Kidney epithelial cell (primary cell): Measurements from ENCODE around the gene DSC1. TPM values are rescaled to one million over a fixed set of nuclear protein-coding genes. Genes with fewer than 3 reads are reported as not detected.

Source experiments
- DNase-seq: peaks from one replicate; pipeline ENCODE4 v3.0.0-alpha.2; 2010; ENCODE audit warnings: low read depth
- H3K27me3 ChIP-seq: 2 replicates; pipeline ENCODE4 v1.6.0; 2011; ENCODE audit warnings: low read length; ENCODE audit not compliant: control insufficient read depth, insufficient read depth
- H3K36me3 ChIP-seq: 2 replicates; pipeline ENCODE4 v1.5.1; 2011; ENCODE audit warnings: low read length; ENCODE audit not compliant: control insufficient read depth, insufficient read depth
- H3K4me3 ChIP-seq: 2 replicates; pipeline ENCODE4 v1.5.1; 2011; ENCODE audit warnings: low read depth, mild to moderate bottlenecking, control low read depth, low read length
- total RNA-seq: library from RNA; depleted of rRNA; stranded (reverse); fragments of >200 nt; gene quantifications from 2 replicates; pipeline ENCODE4 v1.2.3, GENCODE V29; 2015
- TF ChIP-seq, protein P1 (sequence below): IDR thresholded peaks from 2 replicates; pipeline ENCODE4 v1.5.1; 2011; ENCODE audit warnings: mild to moderate bottlenecking, moderate library complexity, low read length, control low read depth, inconsistent platforms; ENCODE audit not compliant: insufficient read depth, poor library complexity, severe bottlenecking

Gene DSC1
- total RNA-seq, 1 donor from 2014 or later = not detected

DNA sequence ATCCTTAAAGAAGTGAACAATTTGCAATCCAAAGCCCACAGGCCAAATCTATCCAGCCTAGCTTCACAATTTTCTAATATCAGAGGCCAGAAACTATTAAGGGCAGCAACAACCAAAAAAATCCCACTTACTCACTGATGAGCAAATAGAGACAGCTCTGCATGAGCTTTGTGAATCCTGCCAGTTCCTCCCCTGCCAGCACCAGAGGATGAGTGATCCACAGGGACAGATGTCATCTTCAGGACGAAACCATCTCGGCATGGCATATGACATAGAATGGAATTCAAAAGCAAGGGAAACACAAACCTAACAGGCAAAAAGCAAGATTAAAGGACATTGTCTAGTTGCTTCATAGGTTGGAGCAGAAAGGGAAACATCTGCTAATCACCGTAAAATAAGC, 58.2 kb downstream of the DSC1 start:
- DNase-seq = no peak
- Histone ChIP-seq H3K27me3 (no peaks in the 10 kb centered on the region), H3K36me3 (no peaks in the 10 kb centered on the region), H3K4me3 (no peak overlapping the region)
- TF ChIP-seq, protein P1, sequence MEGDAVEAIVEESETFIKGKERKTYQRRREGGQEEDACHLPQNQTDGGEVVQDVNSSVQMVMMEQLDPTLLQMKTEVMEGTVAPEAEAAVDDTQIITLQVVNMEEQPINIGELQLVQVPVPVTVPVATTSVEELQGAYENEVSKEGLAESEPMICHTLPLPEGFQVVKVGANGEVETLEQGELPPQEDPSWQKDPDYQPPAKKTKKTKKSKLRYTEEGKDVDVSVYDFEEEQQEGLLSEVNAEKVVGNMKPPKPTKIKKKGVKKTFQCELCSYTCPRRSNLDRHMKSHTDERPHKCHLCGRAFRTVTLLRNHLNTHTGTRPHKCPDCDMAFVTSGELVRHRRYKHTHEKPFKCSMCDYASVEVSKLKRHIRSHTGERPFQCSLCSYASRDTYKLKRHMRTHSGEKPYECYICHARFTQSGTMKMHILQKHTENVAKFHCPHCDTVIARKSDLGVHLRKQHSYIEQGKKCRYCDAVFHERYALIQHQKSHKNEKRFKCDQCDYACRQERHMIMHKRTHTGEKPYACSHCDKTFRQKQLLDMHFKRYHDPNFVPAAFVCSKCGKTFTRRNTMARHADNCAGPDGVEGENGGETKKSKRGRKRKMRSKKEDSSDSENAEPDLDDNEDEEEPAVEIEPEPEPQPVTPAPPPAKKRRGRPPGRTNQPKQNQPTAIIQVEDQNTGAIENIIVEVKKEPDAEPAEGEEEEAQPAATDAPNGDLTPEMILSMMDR = no peak

DNA sequence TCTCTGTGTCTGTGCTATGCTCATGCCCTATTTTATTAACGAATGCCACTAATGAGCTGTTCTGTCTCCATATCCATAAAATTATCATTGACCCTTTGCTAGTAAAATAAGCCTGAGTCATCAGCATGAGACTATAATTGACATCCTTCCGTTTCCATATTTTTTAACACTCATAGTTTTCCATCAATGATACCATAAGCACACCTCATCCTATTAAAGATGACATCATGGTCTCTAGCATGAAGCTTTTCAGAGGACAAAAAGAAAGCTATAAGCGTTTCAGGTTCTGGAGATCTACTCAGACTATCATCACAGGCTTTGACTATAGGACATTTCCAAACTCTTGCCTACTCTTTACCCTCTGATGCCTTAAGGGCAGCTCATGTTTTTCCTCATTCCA, 59.2 kb downstream of the DSC1 start:
- no peaks in the 10 kb centered on the region for H3K27me3 ChIP-seq
- no peak overlapping the region for H3K4me3 ChIP-seq
- no peak for DNase-seq
- TF ChIP-seq, protein P1 = no peak
- no peaks in the 10 kb centered on the region for H3K36me3 ChIP-seq

DNA sequence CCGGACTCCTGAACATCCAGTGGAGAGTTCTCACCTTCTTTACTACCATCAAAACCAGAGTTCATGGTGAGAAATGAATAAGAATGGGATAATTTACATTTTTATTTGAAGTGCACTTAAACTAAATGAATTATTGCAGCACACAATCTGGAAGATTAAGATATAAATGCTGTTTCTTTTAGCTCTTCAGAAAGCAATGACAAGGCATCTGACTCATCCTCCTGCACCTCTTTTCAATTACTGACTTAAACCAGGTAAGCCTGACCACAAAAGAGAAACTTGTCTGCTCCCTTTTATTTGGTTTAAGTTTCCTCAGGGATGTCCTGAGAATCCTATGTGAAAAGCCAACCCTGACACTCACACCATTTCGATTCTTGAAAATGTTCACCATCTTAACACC, 59.7 kb downstream of the DSC1 start:
- TF ChIP-seq, protein P1 = no peak
- no peaks in the 10 kb centered on the region for H3K36me3 ChIP-seq
- H3K27me3 ChIP-seq = no peaks in the 10 kb centered on the region
- no peak overlapping the region for H3K4me3 ChIP-seq
- DNase-seq = no peak

DNA sequence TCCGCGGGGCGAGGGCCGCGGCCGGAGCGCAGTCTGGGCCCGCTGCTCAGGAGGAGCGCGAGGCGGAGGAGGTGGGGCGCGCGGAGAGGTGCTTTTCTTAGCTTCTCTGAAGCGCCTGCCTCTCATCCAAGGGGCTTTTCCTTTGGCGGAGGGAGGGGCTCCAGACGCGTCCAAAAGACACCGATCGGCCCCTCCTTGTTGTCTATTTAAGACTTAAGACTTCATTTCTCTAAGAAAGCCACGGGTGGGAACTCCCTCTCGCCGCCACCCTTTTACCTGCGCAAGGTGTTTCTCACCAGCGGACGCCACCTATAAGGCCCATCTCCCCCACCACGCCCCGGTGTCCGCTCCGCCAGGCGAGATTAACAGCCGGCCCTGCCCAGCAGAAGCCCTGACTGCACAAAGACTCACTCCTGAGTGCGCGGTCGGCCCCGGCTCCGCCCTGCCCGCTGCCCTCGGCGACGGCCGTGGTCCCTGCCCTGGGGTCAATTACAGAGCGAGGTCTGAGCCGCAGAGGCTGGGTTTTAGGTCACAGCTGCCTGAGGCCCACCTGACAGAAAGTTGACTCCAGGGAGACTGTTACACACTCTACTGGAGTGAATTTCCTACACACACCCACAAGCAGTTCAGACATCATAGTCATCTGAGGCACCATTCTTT, 60.5 kb downstream of the DSC1 start, which contains the start of gene DSC2:
Gene DSC2, minus strand, starts transcription at position 397 of the 660 bp plus-strand sequence. CDS start 450 bp downstream, outside the sequence.
- H3K4me3 ChIP-seq = peak within 1 kb of the TSS; percentile 88
- DNase-seq = no peak
- H3K36me3 ChIP-seq = no peaks in the 10 kb centered on the region
- H3K27me3 ChIP-seq = no peaks in the 10 kb centered on the region
- TF ChIP-seq, protein P1 = no peak

DNA sequence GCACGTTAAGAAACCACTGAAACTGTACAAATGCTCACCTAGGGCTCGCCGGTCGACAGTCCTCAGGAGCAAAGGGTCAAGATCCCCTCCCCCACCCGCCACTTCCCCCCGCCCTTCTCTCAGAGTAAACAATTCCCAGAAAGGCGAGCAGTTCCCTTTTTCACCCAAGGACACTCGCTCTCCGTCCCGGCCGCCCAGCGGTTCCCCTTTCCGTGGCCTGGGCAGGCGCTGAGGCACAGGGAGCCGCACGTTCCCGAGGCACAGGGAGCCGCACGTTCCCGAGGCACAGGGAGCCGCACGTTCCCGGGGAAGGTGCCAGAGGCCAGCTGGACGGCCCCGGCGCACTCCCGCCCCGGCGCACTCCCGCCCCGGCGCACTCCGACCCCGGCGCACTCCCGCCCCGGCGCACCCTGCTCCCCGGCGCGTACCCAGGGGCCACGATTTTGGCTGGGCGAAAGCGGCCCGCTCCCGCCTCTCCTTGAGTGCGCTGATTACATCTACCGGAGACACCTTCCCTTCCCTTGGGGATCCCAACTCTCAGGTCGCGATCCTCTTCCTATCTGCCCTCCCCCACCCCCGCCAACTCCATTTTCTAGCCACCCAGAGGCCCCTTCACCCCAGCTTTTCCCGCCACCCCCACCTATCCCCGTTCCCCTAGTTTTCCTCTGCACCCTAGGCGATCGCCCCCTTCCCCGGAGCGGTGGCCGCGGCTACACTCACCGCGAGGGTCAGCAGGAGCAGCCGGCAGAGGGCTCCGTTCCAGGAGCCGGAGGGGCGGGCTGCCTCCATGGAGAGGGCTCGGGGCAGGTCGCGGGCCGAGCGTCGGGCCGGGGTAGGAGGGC, 61.3 kb downstream of the DSC1 start:
- Histone ChIP-seq H3K36me3 (no peaks in the 10 kb centered on the region), H3K27me3 (no peaks in the 10 kb centered on the region), H3K4me3 (peak overlapping the region; percentile 88)
- DNase-seq = no peak
- TF ChIP-seq, protein P1 = peak; percentile 46
